GM19372 (cell line): ENCODE results near the gene SYNRG.

Source experiments
- ATAC-seq: cut with Tn5 transposase; IDR thresholded peaks from one replicate; pipeline ENCODE4 v1.9.1; 2021; ENCODE audit warnings: mild to moderate bottlenecking, low read depth, moderate library complexity; ENCODE audit not compliant: unreplicated experiment

SYNRG gene

GRCh38 chr17:37551788-37552187, 57.4 kb downstream of the SYNRG start:
- no peak for ATAC-seq

GRCh38 chr17:37547986-37548385, 61.2 kb downstream of the SYNRG start:
- no peak for ATAC-seq

- no peak for ATAC-seq
These were observed 62.9 kb downstream of the SYNRG start for GRCh38 chr17:37546302-37546701.

GRCh38 chr17:37545486-37545885, 63.7 kb downstream of the SYNRG start:
- ATAC-seq = no peak

DNA sequence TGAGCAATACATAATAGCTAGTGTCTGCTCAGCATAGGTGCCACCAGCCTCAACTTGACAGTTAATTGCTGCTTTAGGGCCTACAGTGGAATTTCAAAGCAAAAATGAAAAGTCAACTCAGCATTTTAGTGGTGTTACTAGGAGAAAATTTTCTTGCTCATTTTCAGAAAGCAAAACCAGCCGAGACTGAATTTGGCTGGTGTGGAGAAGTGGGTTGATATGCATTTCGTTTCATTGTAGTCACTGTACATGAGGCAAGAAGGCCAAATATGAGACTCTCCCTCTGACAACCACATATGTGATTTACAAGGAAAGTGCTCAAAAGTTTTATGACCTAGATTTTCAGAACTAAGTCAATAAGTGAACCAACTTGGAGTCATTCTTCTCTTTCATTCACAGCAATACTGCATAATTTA, 65.6 kb downstream of the SYNRG start:
- no peak for ATAC-seq

GRCh38 chr17:37541880-37542660, 67.1 kb downstream of the SYNRG start:
- ATAC-seq = no peak

DNA sequence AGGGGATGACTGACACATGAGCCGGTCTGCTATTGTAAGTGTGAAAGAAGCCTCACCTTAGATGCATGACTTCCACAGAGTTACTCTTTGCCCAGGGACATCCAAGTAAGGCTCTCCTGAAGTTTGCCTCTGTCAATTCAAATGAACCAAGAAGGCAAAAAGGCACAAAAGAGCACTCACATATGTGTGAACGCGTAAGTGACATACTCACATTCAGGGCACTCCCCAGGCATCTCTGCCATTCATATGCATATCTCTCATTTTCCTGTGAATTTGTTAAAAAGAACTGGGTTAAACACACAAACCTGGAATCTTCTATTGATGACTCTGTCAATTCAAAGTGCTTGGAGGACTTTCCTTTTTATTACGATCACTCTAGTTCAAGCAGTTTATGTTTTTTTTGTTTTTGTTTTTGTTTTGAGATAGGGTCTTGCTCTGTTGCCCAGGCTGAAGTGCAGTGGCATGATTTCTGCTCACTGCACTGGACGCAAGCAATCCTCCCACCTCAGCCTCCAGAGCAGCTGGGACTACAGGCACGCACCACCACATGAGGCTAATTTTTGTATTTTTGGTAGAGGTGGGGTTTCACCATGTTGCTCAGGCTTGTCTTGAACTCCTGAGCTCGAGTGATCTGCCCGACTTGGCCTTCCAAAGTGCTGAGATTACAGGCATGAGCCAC, 70.1 kb downstream of the SYNRG start:
- ATAC-seq = no peak

DNA sequence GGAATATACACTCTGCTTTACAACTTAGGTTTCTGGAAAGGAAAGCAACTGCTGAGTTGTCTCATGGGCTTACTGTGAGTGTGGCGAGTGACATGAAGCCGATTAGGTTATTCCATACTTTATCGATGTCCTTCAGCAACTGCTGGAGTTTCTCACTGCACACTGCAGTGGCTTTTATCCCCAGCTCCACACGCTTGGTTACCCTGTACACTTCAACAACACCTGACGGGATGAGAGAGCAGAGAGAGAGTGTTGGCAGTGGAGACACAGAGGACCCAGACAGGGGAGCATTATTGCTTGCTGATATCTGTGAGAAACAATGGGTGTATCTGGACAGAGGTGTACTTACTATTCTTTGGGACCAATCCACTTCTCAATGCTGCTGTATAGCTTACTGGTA, 73.3 kb downstream of the SYNRG start:
- no peak for ATAC-seq

- ATAC-seq = no peak
These were observed 76.5 kb downstream of the SYNRG start for GRCh38 chr17:37532756-37533155.

DNA sequence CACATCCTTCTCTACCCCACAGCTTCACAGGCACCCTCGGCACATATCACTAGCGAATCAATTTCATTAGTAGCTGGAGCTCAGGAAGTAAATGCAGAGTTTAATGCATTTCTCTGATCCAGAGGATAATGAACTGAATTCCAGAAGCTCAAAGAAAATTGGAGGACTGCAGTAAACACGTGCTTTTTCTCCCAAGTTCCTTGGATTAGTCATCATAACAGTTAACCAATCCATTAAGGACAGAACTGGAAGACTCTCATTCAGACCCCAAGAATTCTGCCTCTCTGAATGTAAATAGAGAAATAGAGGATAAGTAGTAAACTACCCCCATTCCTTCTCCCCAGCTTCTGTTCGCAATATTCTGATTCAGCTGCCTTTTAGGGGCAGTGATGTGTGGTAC, 78.8 kb downstream of the SYNRG start:
- ATAC-seq = no peak

DNA sequence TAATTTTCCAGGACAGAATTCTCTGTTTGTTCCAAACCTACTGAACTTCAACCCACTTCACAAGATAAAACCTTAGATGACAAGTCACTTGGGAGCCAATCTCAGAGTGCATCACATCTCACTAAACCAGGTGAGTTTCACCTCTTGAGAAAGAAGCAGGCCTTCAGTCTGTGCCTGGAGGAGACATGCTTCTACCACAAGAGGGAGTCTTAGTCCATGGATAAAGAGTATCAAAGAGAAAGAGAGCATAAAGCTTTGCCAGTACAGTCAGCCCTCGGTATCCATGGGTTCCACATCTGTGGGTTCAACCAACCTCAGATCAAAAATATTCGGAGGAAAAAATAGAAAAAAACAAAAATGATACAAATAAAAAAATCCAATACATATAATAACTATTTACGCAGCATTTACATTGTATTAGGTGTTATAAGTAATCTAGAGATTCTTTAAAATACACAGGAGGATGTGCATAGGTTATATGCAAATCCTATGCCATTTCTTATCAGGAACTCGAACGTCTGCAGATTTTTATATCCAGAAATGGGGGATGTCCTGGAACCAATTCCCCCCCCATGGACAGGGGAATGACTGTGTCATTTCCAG, 81.9 kb downstream of the SYNRG start:
- no peak for ATAC-seq

DNA sequence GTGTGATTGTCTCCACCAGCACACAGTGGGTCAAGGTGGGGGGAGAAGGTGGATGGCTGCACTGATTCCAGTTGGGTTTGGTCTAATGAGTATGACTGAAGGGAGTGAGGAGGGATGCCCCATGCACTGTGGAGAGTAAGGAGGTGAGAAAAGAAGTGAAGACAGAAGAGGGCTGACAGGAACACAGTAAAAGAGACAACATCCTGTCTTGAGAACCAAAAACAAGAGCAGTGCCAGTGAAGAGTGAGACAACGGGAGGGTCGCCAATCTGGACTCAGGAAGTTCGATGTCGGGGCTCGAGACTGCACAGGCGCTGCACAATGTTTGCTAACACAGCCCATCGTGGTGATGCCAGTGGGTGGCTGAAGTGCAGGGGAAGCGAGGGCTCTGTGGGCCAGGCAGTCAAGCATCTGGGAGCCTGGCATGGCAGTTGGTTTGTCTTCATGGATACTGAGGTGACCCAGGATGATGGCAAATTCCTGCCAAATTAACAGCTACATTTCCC, 85.5 kb downstream of the SYNRG start:
- no peak for ATAC-seq

DNA sequence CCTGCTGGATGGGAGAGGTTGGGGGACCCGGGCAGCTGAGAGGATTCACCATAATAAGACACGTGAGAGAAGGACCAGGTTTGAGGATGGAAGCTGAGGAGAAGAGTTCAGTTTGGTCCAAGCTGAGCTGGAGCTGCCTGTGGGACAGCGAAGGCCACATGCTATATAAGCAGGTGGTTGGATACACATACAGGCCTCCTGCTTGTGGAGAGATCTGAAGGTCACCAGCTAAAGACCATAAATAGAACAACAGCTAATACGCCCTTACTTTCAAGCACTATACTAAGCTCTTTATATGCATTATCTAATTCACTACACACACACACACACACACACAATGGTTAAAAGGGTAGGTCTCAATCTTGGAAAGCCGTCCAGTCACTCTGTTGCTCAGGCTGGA, 87.4 kb downstream of the SYNRG start:
- ATAC-seq = no peak

DNA sequence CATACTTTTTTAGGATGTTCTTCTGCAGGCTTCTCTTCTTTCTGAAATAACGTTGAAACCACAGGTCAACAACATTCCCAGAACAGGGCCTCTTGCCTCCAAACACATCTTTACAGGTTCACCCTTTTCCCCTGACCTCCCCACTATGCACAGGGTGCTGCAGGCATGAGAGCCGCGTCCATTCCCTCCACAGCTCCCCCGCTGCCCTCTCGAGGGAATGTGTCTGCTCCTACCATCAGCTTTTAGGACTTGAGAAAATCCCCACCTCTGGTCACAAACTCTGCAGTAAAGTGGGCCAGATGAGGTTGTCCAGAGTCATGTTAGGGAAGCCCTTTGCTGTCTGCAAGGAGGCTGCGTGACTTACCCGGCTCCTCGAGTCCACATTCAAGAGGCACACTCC, 89.0 kb downstream of the SYNRG start:
- no peak for ATAC-seq

GRCh38 chr17:37519251-37519985, 89.8 kb downstream of the SYNRG start:
- ATAC-seq = no peak

GRCh38 chr17:37518826-37519225, 90.4 kb downstream of the SYNRG start:
- no peak for ATAC-seq

DNA sequence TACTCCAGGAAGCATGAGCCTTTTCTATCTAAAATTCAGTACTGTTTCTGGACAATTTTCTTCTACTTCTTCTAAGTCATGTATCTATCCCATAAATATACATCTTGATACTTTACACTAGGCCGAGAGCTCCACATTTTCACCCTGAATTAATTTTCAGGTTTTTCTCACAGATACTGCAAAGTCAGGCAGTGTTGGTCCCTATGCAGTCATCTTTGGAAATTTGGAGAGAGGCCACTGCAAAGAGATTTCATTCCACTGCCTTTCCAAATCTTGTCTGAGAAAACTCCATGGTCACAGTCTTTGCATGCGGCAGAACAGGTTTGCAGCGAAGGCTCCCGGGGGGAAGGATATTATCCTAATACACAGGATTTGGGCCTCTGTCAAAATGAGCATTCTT, 91.3 kb downstream of the SYNRG start:
- ATAC-seq = no peak

DNA sequence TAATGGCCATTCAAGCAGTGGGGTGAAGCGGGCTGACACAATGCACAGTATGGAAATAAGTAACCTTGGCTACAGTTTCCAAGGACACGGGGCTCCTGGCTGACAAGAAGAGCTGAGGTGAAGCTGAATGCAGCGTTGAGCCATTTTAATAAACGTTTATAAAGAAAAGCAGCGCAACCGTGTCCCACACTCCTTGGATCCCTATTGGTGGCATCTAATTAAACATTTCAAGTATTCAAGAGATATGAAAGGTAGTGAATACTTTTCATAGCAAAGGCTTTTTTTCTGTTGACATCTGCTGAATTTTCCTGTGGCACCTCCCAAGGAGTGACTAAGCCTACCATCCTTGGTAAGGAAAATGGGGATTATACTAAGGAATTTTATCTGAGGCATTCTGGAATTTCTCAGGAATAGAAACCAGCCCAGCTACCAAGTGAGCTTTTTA, 93.1 kb downstream of the SYNRG start:
- ATAC-seq = no peak

GRCh38 chr17:37513711-37514110, 95.5 kb downstream of the SYNRG start:
- no peak for ATAC-seq

GRCh38 chr17:37512442-37513068, 96.7 kb downstream of the SYNRG start:
- ATAC-seq = no peak
